Endodermal cell (in vitro differentiated cells): ENCODE measurements around the gene PIBF1. TPM values are rescaled to one million over a fixed set of nuclear protein-coding genes. Genes with fewer than 3 reads are reported as not detected.
"Not testable (repeated sequence)": the region's sequence is repeated elsewhere in the genome, so short reads cannot be mapped to it uniquely, and the experiment has no call there.

Experiments
- DNase-seq: peaks from one replicate; pipeline ENCODE4 v3.0.0-alpha.2; 2017
- H3K27ac ChIP-seq: 2 replicates; pipeline ENCODE4 v1.5.1; 2013; ENCODE audit warnings: mild to moderate bottlenecking, low read depth, low read length, moderate library complexity
- H3K27me3 ChIP-seq: 2 replicates; pipeline ENCODE4 v1.6.1; 2013; ENCODE audit warnings: mild to moderate bottlenecking, low read length, moderate library complexity; ENCODE audit not compliant: insufficient read depth, control insufficient read depth, poor library complexity, severe bottlenecking
- H3K36me3 ChIP-seq: 2 replicates; pipeline ENCODE4 v1.7.0; 2013; ENCODE audit warnings: mild to moderate bottlenecking, low read length, moderate library complexity; ENCODE audit not compliant: control insufficient read depth, insufficient read depth
- H3K4me1 ChIP-seq: one replicate; pipeline ENCODE4 v1.7.0; 2013; ENCODE audit warnings: low read length; ENCODE audit not compliant: control insufficient read depth, insufficient read depth
- H3K4me3 ChIP-seq: 2 replicates; pipeline ENCODE4 v1.5.1; 2013; ENCODE audit warnings: mild to moderate bottlenecking, low read length, moderate library complexity
- H3K9ac ChIP-seq: 2 replicates; pipeline ENCODE4 v1.6.1; 2013; ENCODE audit warnings: mild to moderate bottlenecking, low read length, moderate library complexity; ENCODE audit not compliant: poor library complexity, severe bottlenecking; ENCODE audit errors: extremely low read depth
- H3K9me3 ChIP-seq: 2 replicates; pipeline ENCODE4 v1.6.1; 2013; ENCODE audit warnings: mild to moderate bottlenecking, low read length, moderate library complexity; ENCODE audit not compliant: control insufficient read depth
- H3K27ac Mint-ChIP-seq: 2 replicates; pipeline ENCODE4 v1.8.0; 2020; ENCODE audit warnings: mixed read lengths
- H3K27me3 Mint-ChIP-seq: 2 replicates; pipeline ENCODE4 v1.8.0; 2021; ENCODE audit warnings: mild to moderate bottlenecking, mixed read lengths; ENCODE audit not compliant: insufficient read depth
- H3K36me3 Mint-ChIP-seq: 2 replicates; pipeline ENCODE4 v1.8.0; 2020; ENCODE audit warnings: low read depth, mixed read lengths
- H3K4me1 Mint-ChIP-seq: 2 replicates; pipeline ENCODE4 v1.8.0; 2020; ENCODE audit warnings: mixed read lengths
- H3K4me3 Mint-ChIP-seq: 2 replicates; pipeline ENCODE4 v1.8.0; 2020; ENCODE audit warnings: mild to moderate bottlenecking, moderate library complexity, mixed read lengths
- H3K9me3 Mint-ChIP-seq: 2 replicates; pipeline ENCODE4 v1.8.0; 2020; ENCODE audit warnings: mild to moderate bottlenecking, mixed read lengths
- WGBS, 2 experiments: methylation state at CpG; one replicate each; pipeline versions ENCODE4 v1.1.5 to v1.1.7; 2013; ENCODE audit warnings: missing lambda C conversion rate in 2 of 2, mixed read lengths in 1 of 2; ENCODE audit not compliant: insufficient coverage in 1 of 2, insufficient read length in 1 of 2; 5-methylcytosine and 5-hydroxymethylcytosine counted together
- total RNA-seq, 2 donors: library from RNA; stranded (reverse); fragmentation: NEBNext Ultra II Directional in 1 of 2; extraction: Animal tissue kit (Norgen Biotek cat#: 25700) in 1 of 2; gene quantifications; 2 replicates in 1 of 2; 3 replicates in 1 of 2; pipeline ENCODE4 v1.2.1, GENCODE V29; 2021
- TF ChIP-seq, protein P1 (sequence below): fragments of 200-600 bp; sonication (generic); conservative IDR thresholded peaks from 2 replicates; pipeline ENCODE4 v1.5.0; 2021; ENCODE audit warnings: antibody characterized with exemption, mild to moderate bottlenecking

Gene PIBF1
- total RNA-seq, 2 donors from 2014 or later, result 25.6 to 35.2 TPM

DNA sequence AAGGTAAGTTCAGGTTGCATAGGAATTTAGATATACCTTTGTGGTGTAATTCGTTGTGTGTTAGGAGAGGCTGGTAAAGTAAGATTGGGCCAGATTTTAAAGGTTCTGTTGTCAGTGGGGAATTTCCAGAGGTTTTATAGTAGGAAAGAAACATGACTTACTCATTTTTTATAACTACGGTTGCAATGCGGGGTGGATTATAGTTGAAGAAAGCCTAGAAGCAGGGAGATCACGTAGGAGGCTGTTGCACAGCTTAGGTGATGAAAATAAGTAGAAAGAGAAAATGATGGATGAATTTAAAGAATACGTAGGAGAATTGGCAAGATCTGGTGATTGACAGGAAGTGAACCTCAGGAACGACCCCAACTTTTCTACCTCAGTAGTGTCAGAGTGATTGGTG, 61.1 kb downstream of the PIBF1 start:
- Mint-ChIP-seq H3K27ac (no peak overlapping the region), H3K27me3 (no peaks in the 10 kb centered on the region), H3K4me3 (no peak overlapping the region), H3K4me1 (peaks cover 2% of the 10 kb centered on the region), H3K36me3 (peaks cover 32% of the 10 kb centered on the region), H3K9me3 (peaks cover 4% of the 10 kb centered on the region)
- H3K9me3 ChIP-seq, result peaks cover 4% of the 10 kb centered on the region
- TF ChIP-seq, protein P1, sequence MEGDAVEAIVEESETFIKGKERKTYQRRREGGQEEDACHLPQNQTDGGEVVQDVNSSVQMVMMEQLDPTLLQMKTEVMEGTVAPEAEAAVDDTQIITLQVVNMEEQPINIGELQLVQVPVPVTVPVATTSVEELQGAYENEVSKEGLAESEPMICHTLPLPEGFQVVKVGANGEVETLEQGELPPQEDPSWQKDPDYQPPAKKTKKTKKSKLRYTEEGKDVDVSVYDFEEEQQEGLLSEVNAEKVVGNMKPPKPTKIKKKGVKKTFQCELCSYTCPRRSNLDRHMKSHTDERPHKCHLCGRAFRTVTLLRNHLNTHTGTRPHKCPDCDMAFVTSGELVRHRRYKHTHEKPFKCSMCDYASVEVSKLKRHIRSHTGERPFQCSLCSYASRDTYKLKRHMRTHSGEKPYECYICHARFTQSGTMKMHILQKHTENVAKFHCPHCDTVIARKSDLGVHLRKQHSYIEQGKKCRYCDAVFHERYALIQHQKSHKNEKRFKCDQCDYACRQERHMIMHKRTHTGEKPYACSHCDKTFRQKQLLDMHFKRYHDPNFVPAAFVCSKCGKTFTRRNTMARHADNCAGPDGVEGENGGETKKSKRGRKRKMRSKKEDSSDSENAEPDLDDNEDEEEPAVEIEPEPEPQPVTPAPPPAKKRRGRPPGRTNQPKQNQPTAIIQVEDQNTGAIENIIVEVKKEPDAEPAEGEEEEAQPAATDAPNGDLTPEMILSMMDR, result no peak
- DNase-seq, result no peak
- H3K9ac ChIP-seq, result no peak overlapping the region
- H3K27me3 ChIP-seq, result no peaks in the 10 kb centered on the region
- peaks cover 21% of the 10 kb centered on the region for H3K36me3 ChIP-seq
- H3K27ac ChIP-seq, result no peak overlapping the region
- H3K4me3 ChIP-seq, result no peak overlapping the region
- 94 to 100% methylated on average over 3 to 6 of the region's 6 CpGs for WGBS, 2 experiments
- H3K4me1 ChIP-seq, result no peaks in the 10 kb centered on the region

DNA sequence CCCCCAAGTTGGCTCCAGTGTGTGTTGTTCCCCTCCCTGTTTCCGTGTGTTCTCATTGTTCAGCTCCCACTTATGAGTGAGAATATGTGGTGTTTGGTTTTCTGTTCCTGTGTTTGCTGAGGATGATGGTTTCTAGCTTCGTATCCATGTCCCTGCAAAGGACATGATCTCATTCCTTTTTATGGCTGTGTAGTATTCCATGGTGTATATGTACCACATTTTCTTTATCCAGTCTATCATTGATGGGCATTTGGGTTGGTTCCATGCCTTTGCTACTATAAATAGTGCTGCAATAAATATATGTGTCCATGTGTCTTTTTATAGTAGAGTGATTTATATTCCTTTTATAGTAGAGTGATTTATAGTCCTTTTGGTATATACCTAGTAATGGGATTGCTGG, 63.2 kb downstream of the PIBF1 start:
- peaks cover 30% of the 10 kb centered on the region for H3K36me3 Mint-ChIP-seq
- not testable (repeated sequence) for H3K4me3 Mint-ChIP-seq, H3K27ac ChIP-seq, DNase-seq, H3K27me3 ChIP-seq, H3K9me3 Mint-ChIP-seq, H3K9me3 ChIP-seq, H3K27ac Mint-ChIP-seq, H3K4me1 ChIP-seq, H3K4me3 ChIP-seq, H3K4me1 Mint-ChIP-seq, H3K27me3 Mint-ChIP-seq, H3K9ac ChIP-seq
- peaks cover 23% of the 10 kb centered on the region for H3K36me3 ChIP-seq
- 100% methylated on average over 1 of the region's 2 CpGs; no CpG with 5 or more reads in 1 of the 2 experiments for WGBS, 2 experiments

DNA sequence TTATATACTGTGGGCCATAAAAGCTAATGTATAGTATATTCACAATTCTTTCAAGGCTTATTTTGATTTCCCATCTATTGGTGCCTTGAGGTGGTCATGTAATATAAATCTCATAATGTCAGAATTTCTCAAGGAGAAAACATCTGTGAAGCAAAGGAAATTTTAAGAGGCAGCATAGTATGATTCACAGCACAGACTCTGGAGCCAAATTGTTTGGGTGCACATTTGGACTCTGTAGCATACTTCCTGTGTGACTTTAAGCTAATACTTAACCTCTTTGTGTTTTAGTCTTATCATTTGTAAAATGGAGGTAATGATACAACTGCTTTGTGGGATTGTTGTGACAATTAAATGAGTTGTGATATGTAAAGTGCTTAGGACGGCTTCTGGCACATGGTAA, 67.6 kb downstream of the PIBF1 start:
- H3K27ac Mint-ChIP-seq, result no peak overlapping the region
- Histone ChIP-seq H3K36me3 (peaks cover 16% of the 10 kb centered on the region), H3K9me3 (peaks cover 4% of the 10 kb centered on the region), H3K4me1 (no peaks in the 10 kb centered on the region), H3K9ac (no peak overlapping the region), H3K27me3 (no peaks in the 10 kb centered on the region), H3K4me3 (no peak overlapping the region), H3K27ac (no peak overlapping the region)
- H3K4me3 Mint-ChIP-seq, result no peak overlapping the region
- TF ChIP-seq, protein P1, result no peak
- no peak for DNase-seq
- peaks cover 33% of the 10 kb centered on the region for H3K36me3 Mint-ChIP-seq
- H3K4me1 Mint-ChIP-seq, result peaks cover 6% of the 10 kb centered on the region
- no peaks in the 10 kb centered on the region for H3K27me3 Mint-ChIP-seq
- WGBS, 2 experiments, result 92 to 100% methylated on average over 1 of the region's 1 CpG
- H3K9me3 Mint-ChIP-seq, result peaks cover 4% of the 10 kb centered on the region
